Measurements from ENCODE around the gene SHISA8.
A peak's percentile ranks its signal among the peaks of the same experiment; 100 is the strongest.

SHISA8 gene

GRCh38 chr22:41934284-41935014, 19.6 kb upstream of the SHISA8 start:
- DNase-seq (ENCODE audit: low read depth in 1 of 2, low spot score in 1 of 2), result no peak

DNA sequence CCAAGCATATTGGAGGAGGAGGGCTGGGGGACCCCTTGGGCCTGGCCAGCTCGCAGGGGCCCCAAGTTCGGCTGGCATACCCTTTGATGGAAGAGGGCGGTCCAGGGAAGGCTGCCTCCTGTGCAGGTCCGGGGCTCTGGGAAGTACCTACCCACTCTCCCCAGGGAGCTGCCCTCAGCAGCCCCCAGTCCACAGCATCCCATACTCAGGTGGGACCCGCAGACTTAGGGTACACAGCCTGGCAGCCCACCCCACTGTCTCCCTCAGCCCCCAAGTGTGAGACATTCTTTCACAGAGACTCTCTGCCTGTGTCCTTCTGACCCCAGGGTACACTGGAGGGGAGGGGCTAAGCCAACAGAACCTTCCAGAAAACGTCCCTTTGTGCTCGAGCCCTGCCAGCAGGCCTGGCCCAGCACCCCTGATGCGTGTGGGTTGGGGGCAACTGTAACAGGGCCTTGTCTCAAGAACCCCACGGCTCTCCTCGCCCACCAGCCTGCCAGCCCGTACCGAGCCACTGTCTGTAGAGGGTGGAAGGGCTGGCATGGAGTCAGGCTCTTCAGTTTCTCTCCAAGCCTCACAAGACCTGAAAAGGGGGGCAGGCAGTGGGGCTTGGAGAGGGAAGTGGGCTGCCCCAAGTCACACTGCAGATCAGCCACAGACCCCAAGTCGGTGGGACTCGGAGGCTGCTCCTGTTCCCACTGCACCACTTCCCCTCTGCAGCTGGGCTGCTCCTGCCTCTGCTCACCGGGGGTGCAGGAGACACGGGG, 18.7 kb upstream of the SHISA8 start:
- no peak for DNase-seq (ENCODE audit: low read depth in 1 of 2, low spot score in 1 of 2)

GRCh38 chr22:41932353-41932752, 17.5 kb upstream of the SHISA8 start:
- no peak for DNase-seq (ENCODE audit: low read depth in 1 of 2, low spot score in 1 of 2)

GRCh38 chr22:41931701-41932269, 16.9 kb upstream of the SHISA8 start:
- no peak for DNase-seq (ENCODE audit: low read depth in 1 of 2, low spot score in 1 of 2)

GRCh38 chr22:41929418-41929810, 14.5 kb upstream of the SHISA8 start:
- no peak for DNase-seq (ENCODE audit: low read depth in 1 of 2, low spot score in 1 of 2)

GRCh38 chr22:41928593-41929417, 13.9 kb upstream of the SHISA8 start:
- DNase-seq (ENCODE audit: low read depth in 1 of 2, low spot score in 1 of 2), result no peak

DNA sequence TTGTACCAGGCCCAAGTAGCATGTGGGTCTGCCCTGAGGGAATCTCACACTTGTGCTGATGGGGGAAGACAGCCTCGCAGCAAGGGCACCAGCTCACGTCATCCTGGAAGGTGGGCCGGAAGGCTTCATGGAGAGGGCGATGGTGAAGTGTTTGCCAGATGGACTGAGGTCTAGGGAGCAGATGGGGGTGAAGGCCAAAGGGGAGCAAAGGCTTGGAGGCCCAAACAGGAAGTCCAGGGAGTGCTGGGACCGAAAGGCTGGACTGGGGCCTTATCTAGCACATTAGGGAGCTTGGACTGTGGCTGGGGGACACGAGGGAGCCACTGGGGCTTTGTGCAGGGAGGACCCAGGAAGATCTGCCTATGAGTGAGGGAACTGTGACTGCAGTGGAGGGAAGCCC, 12.9 kb upstream of the SHISA8 start:
- no peak for DNase-seq (ENCODE audit: low read depth in 1 of 2, low spot score in 1 of 2)

GRCh38 chr22:41925783-41926460, 11.0 kb upstream of the SHISA8 start:
- peak; percentile 51 to 67 for DNase-seq (ENCODE audit: low read depth in 1 of 2, low spot score in 1 of 2)

GRCh38 chr22:41923595-41924276, 8.9 kb upstream of the SHISA8 start:
- no peak for DNase-seq (ENCODE audit: low read depth in 1 of 2, low spot score in 1 of 2)

DNA sequence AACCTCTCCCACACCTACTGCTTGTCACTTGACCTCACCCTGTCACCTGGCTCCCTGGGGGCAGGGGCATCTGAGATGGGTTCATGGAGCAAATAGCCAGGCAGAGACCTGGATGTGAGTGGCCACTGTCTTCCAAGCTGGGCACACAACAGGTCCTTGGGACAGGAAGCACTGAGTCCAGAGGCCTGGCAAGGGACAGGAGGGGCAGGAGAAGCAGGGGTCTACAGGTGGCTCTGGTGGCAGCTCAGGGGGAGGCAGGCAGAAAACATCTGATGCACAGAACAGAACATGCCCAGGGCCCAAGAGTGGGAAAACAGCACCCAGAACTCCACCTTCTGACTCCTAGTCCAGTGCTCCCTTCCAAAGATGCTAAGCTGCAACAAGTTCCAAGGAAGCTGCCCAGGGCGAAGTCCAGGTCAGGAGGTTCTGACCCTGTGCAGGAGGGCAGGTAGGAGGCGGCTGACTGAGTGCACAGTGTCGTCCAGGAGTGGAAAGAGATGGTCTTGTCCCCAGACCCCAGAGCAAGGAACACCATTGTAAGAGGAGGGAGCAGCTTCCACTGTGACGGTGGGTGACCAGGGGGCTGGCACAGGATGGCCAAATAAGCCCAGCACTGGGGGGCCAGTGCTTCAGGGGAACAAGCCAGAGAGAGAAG, 8.2 kb upstream of the SHISA8 start:
- DNase-seq (ENCODE audit: low read depth in 1 of 2, low spot score in 1 of 2), result no peak

DNA sequence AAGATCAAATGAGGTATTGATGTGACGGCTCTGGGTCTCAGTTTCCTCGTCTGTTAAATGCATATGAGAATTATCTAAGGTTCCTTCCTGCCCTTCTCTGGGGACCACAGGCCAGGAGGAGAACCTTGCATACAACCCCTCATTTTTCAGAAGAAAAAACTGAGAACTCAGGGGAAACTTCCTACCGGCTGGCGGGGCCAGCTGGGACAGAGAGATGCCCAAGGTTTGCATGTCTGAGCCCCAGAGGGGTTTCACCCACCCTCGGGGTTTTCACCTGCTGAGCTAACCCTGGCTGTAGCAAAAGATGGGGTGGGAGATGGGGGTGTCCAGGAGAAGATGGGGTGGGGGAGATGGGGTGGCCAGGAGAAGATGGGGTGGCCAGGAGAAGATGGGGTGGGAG, 7.5 kb upstream of the SHISA8 start:
- DNase-seq (ENCODE audit: low read depth in 1 of 2, low spot score in 1 of 2), result no peak

GRCh38 chr22:41920271-41920976, 5.5 kb upstream of the SHISA8 start:
- no peak for DNase-seq (ENCODE audit: low read depth in 1 of 2, low spot score in 1 of 2)

DNA sequence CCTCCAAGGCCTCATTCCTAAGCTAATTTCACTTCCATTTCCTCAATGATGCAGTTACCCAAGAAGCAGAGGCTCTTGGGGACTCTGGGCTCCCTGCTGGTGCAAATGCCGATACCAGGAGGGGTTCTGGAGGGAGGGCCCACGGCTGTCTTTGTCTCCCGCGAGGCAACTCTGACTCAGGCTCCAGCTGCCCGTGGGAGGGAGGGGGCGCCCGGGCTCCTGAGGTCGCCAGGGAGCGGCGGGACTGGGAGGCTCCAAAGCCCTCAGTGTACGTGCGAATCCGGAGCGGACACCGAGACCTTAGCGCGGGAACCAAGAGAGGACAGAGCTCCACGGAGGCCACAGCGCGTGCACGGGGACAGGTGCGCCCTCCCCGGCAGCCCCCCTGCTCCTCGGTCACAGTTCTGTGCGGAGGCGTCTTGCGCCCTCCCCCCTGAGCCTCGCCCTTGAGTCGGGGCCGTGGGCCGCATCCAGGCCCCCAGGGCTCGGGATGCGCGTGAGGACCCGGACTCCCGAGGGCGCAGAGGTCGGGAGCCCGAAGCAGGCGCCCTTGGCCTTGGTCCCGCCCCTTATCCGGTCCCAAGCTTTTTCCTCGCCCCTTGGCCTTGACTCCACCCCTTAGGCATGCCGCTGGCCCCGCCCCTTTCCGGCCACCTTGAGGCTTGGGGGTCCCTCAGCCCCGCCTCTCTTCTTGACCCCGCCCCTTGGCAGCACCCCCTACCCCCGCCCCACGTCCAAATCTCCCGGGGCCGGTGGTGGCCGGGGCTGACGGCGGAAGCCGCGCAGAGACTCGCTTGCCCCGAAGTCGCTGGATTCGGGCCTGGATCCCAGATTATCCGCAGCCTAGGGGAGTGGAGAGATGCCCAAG, 4.7 kb upstream of the SHISA8 start:
- no peak for DNase-seq (ENCODE audit: low read depth in 1 of 2, low spot score in 1 of 2)

DNA sequence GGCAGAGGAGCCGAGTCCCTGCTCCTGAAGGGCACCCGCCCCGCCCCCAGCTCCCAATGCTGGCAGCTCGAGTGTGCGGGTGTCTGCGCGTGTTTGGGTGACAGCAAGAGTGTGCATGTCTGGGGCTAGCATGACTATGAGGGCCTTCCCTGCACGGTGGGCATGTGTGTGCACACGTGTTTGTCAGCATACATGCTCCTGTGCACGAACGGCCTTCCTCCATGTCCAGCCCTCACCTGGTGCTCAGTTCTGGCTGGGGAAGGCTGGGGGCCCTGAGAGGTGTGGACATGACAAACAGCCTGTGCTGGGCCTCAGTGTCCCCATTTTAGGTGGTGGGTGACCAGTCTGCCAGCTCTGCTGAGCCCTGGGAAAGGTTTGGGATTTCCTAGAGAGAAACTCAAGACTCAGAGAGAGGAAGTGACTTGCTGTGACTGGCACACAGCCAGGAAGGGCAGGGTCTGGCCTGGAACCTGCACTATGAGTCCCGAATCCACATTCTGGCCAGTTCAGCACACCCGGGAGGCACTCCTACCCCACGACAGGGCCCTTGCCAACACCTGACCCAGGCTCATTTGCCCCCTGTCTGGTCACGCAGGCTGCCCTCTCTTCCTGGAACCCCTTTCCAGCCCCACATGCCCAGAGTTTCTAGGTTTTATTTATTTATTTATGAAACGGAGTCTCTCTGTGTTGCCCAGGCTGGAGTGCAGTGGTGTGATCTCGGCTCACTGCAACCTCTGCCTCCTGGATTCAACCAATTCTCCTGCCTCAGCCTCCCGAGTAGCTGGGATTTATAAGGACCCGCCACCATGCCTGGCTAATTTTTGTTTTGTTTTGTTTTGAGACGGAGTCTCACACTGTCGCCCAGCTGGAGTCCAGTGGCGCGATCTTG, 3.3 kb upstream of the SHISA8 start:
- DNase-seq (ENCODE audit: low read depth in 1 of 2, low spot score in 1 of 2), result no peak

GRCh38 chr22:41917375-41917902, 2.6 kb upstream of the SHISA8 start:
- DNase-seq (ENCODE audit: low read depth in 1 of 2, low spot score in 1 of 2), result no peak

DNA sequence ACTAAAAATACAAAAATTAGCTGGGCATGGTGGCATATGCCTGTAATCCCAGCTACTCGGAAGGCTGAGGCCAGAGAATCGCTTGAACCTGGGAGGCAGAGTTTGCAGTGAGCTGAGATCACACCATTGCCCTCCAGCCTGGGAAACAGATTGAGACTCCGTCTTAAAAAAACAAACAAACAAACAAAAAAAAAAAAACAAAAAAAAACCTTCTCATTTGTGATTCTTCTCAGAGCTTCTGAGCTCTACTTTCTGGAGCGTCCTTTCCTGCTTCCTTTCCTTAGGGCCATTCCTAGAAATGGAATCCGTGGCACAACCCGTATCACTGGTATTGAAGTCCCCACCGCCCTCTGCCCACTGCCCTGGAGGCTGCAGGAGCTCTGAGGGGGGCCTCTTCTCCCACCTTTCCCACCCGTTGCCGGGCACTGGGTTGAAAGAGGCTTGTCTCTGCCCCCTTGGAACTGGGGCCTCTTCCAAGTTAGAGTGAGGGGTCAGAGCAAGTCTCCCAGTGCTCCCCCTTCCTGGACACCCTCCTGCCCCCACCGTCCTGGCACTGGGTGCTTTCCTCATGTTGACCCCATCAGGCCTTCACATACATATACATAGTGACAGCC, 2.0 kb upstream of the SHISA8 start:
- DNase-seq (ENCODE audit: low read depth in 1 of 2, low spot score in 1 of 2), result no peak
